Measurements from ENCODE around the gene YTHDF1. TPM values are rescaled to one million over a fixed set of nuclear protein-coding genes. Genes with fewer than 3 reads are reported as not detected.

The YTHDF1 gene
- total and polyA plus RNA-seq, 2 donors from 2014 or later, result 21.9 to 43.1 TPM

DNA sequence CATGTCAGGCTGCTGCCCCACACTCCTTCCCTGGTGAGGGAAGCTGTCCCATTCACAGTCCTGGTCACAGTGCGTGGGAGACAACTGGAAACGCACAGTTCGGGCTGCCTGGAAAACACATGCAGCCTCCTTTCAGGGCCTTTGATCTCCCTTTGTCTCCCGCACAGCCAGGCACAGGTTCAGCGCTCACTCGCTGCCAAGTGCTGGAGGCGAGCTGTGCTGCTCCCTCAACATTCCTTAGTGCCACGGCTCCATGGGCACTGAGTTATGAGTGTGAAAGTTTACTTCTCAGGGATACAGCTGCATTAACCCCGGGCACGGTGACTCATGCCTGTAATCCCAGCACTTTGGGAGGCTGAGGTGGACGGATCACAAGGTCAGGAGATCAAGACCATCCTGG is 9.1 kb downstream of the YTHDF1 start:
- Histone ChIP-seq H3K27ac (ENCODE audit: low read depth in 2 of 2, low read length in 2 of 2) (peak overlapping the region in 1 of 2 donors; percentile 43), H3K4me1 (ENCODE audit: control insufficient read depth in 2 of 3, insufficient read depth in 2 of 3, low read depth in 1 of 3, low read length in 3 of 3) (peaks cover 0 to 8% (median 4%) of the 10 kb centered on the region in 3 donors)
- no peak for FAIRE-seq

DNA sequence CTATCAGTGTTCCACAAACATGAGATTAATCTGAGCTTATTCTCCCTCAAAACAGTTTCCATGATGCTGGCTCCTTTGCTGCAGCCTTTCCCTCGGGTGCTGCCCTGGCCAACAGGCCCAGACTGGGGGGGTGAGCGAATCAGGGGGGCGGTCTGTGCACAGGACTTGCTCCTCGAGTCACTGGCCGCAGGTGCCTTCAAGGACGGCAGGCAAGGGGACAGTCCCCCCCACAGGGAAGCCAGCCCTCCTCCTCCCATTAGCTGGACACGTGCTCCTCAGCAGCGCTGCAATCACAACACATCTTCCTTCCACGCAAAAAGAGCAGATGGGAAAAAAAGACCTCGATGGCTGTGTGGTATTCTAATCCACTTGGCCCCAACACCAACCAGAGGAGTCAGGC is 10.0 kb downstream of the YTHDF1 start:
- no peak for FAIRE-seq
- Histone ChIP-seq H3K9me3 (ENCODE audit: control insufficient read depth in 2 of 3, insufficient read depth in 1 of 3, low read length in 3 of 3) (no peaks in the 10 kb centered on the region), H3K4me3 (ENCODE audit: low read length in 3 of 3) (no peak overlapping the region), H3K27me3 (ENCODE audit: control insufficient read depth, insufficient read depth, low read length) (no peaks in the 10 kb centered on the region), H3K36me3 (ENCODE audit: control insufficient read depth in 2 of 3, insufficient read depth in 3 of 3, low read length in 3 of 3) (peaks cover 7 to 59% (median 38%) of the 10 kb centered on the region in 3 donors), H3K4me1 (ENCODE audit: control insufficient read depth in 2 of 3, insufficient read depth in 2 of 3, low read depth in 1 of 3, low read length in 3 of 3) (peaks cover 0 to 8% (median 4%) of the 10 kb centered on the region in 3 donors), H3K9ac (ENCODE audit: low read length in 3 of 3) (no peak overlapping the region), H3K27ac (ENCODE audit: low read depth in 2 of 2, low read length in 2 of 2) (no peak overlapping the region)
- DNase-seq, result peak in 1 of 5 donors; percentile 55
- TF ChIP-seq, protein P1, sequence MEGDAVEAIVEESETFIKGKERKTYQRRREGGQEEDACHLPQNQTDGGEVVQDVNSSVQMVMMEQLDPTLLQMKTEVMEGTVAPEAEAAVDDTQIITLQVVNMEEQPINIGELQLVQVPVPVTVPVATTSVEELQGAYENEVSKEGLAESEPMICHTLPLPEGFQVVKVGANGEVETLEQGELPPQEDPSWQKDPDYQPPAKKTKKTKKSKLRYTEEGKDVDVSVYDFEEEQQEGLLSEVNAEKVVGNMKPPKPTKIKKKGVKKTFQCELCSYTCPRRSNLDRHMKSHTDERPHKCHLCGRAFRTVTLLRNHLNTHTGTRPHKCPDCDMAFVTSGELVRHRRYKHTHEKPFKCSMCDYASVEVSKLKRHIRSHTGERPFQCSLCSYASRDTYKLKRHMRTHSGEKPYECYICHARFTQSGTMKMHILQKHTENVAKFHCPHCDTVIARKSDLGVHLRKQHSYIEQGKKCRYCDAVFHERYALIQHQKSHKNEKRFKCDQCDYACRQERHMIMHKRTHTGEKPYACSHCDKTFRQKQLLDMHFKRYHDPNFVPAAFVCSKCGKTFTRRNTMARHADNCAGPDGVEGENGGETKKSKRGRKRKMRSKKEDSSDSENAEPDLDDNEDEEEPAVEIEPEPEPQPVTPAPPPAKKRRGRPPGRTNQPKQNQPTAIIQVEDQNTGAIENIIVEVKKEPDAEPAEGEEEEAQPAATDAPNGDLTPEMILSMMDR (IDR thresholded peaks at IDR 0.05; ENCODE audit: borderline replicate concordance, extremely low read depth, insufficient read depth), result no peak
- intact Hi-C loops (cut with DNase I), result no loop called here

More for the DNA sequence above, 9.1 kb downstream of the YTHDF1 start:
- no peaks in the 10 kb centered on the region for H3K27me3 ChIP-seq (ENCODE audit: control insufficient read depth, insufficient read depth, low read length)
- DNase-seq, result peak in 4 of 5 donors; percentile 32 to 80 (median 58)
- TF ChIP-seq, protein P1 (IDR thresholded peaks at IDR 0.05; ENCODE audit: borderline replicate concordance, extremely low read depth, insufficient read depth), result no peak
- no peaks in the 10 kb centered on the region for H3K9me3 ChIP-seq (ENCODE audit: control insufficient read depth in 2 of 3, insufficient read depth in 1 of 3, low read length in 3 of 3)
- H3K36me3 ChIP-seq (ENCODE audit: control insufficient read depth in 2 of 3, insufficient read depth in 3 of 3, low read length in 3 of 3), result peaks cover 7 to 61% (median 38%) of the 10 kb centered on the region in 3 donors
- no peak overlapping the region for H3K4me3 ChIP-seq (ENCODE audit: low read length in 3 of 3)
- no peak overlapping the region for H3K9ac ChIP-seq (ENCODE audit: low read length in 3 of 3)
- intact Hi-C loops (cut with DNase I), result no loop called here

DNA sequence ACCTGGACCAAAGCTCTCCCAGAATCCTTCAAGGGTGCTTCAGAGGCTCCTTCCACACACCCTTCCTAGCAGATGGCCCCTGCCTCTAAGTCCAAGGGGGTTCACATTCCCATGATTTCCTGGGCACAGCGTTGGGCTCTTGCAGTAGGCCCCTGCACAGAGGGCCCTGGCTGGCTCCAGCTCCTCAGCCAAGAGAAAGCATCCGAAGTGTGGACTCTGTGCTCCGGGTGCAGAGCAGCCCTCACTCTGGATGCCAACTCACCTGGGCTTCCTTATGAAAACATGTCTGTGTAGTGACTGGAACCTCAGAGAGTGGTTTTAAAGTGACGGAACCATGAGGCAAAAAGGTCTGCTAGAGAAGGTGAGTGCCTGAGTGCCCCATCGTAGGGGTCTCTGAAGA is 11.6 kb downstream of the YTHDF1 start:
- DNase-seq (peak in 1 of 5 donors; percentile 38), FAIRE-seq (no peak)
- TF ChIP-seq, protein P1 (IDR thresholded peaks at IDR 0.05; ENCODE audit: borderline replicate concordance, extremely low read depth, insufficient read depth), result no peak
- H3K27ac ChIP-seq (ENCODE audit: low read depth in 2 of 2, low read length in 2 of 2), result no peak overlapping the region
- intact Hi-C loops (cut with DNase I), result no loop called here
- no peak overlapping the region for H3K9ac ChIP-seq (ENCODE audit: low read length in 3 of 3)
- no peaks in the 10 kb centered on the region for H3K27me3 ChIP-seq (ENCODE audit: control insufficient read depth, insufficient read depth, low read length)
- no peak overlapping the region for H3K4me3 ChIP-seq (ENCODE audit: low read length in 3 of 3)
- peaks cover 0 to 4% (median 3%) of the 10 kb centered on the region in 3 donors for H3K4me1 ChIP-seq (ENCODE audit: control insufficient read depth in 2 of 3, insufficient read depth in 2 of 3, low read depth in 1 of 3, low read length in 3 of 3)
- peaks cover 7 to 51% (median 32%) of the 10 kb centered on the region in 3 donors for H3K36me3 ChIP-seq (ENCODE audit: control insufficient read depth in 2 of 3, insufficient read depth in 3 of 3, low read length in 3 of 3)
- no peaks in the 10 kb centered on the region for H3K9me3 ChIP-seq (ENCODE audit: control insufficient read depth in 2 of 3, insufficient read depth in 1 of 3, low read length in 3 of 3)
